HG03354 (cell line): ENCODE results near the gene TRAFD1.
A peak's percentile ranks its signal among the peaks of the same experiment; 100 is the strongest.

Source experiments
- ATAC-seq: cut with Tn5 transposase; IDR thresholded peaks from one replicate; pipeline ENCODE4 v1.9.1; 2021; ENCODE audit warnings: mild to moderate bottlenecking; ENCODE audit not compliant: unreplicated experiment, poor library complexity, severe bottlenecking

TRAFD1 gene

GRCh38 chr12:112115259-112116045, 9.9 kb upstream of the TRAFD1 start:
- no peak for ATAC-seq

- peak; percentile 56 for ATAC-seq
These were observed 8.9 kb upstream of the TRAFD1 start for GRCh38 chr12:112116232-112117060.

GRCh38 chr12:112117685-112118084, 7.7 kb upstream of the TRAFD1 start:
- no peak for ATAC-seq

GRCh38 chr12:112121780-112122565, 3.4 kb upstream of the TRAFD1 start:
- ATAC-seq = no peak

GRCh38 chr12:112122823-112123690, 2.3 kb upstream of the TRAFD1 start:
- no peak for ATAC-seq

- ATAC-seq = no peak
These were observed 476 bp upstream of the TRAFD1 start for GRCh38 chr12:112124918-112125249.

GRCh38 chr12:112126000-112126438, 659 bp downstream of the TRAFD1 start:
- ATAC-seq = no peak

GRCh38 chr12:112126911-112127310, 1.6 kb downstream of the TRAFD1 start:
- no peak for ATAC-seq

- ATAC-seq = peak; percentile 70
These were observed 5.2 kb downstream of the TRAFD1 start for GRCh38 chr12:112130441-112130998.

GRCh38 chr12:112131686-112132085, 6.3 kb downstream of the TRAFD1 start:
- no peak for ATAC-seq

- no peak for ATAC-seq
These were observed 8.1 kb downstream of the TRAFD1 start for GRCh38 chr12:112133418-112133817.

- no peak for ATAC-seq
These were observed 9.4 kb downstream of the TRAFD1 start for GRCh38 chr12:112134731-112135130.

GRCh38 chr12:112140728-112141127, 15.4 kb downstream of the TRAFD1 start:
- no peak for ATAC-seq

GRCh38 chr12:112146123-112146522, 20.8 kb downstream of the TRAFD1 start:
- ATAC-seq = no peak

- ATAC-seq = no peak
These were observed 22.7 kb downstream of the TRAFD1 start for GRCh38 chr12:112148031-112148513.

GRCh38 chr12:112149596-112149995, 24.2 kb downstream of the TRAFD1 start:
- ATAC-seq = no peak

- no peak for ATAC-seq
These were observed 26.6 kb downstream of the TRAFD1 start for GRCh38 chr12:112151766-112152541.

- ATAC-seq = no peak
These were observed 28.0 kb downstream of the TRAFD1 start for GRCh38 chr12:112153181-112153892.
